ENCODE measurements around the gene TBC1D7. TPM values are rescaled to one million over a fixed set of nuclear protein-coding genes. Genes with fewer than 3 reads are reported as not detected.

Gene TBC1D7
- total and polyA plus RNA-seq, 2 of the 4 experiments (the other 2 are of a cell fraction) = 14.3 to 22.6 TPM

DNA sequence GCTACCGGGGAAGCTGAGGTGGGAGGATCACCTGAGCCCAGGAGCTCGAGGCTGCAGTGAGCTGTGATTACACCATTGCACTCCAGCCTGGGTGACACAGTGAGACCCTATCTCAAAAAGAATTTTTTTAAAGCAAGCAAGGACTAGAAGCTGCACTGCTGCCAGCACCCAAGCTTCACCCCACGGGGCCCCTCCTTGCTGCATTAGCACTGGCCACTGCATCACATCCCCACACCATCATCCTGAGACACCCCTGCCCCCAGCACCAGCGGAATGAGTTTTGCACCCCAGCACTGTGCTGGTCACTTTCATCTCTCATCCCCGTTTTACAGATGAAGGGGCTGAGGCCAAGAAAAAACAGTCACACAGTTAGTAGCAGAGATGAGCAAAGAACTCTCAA is 30.9 kb downstream of the TBC1D7 start:
- intact Hi-C loops (cut with micrococcal nuclease) (no loop called here), dilution Hi-C loops (cut with HindIII; ENCODE audit: low sequenced_read_pairs, unreplicated experiment) (no loop called here), in situ Hi-C loops (cut with MboI; ENCODE audit: low sequenced_read_pairs) (no loop called here)
- H3K18ac ChIP-seq (ENCODE audit: low read depth, low read length) = no peak overlapping the region
- no peak overlapping the region for H4K91ac ChIP-seq (ENCODE audit: insufficient read depth, low read depth, low read length)
- H4K20me1 ChIP-seq (ENCODE audit: insufficient read depth, low read length) = no peaks in the 10 kb centered on the region
- no peak overlapping the region for H3K56ac ChIP-seq (ENCODE audit: extremely low read depth, insufficient read depth, low read length)
- peaks cover 28% of the 10 kb centered on the region for H3K36me3 ChIP-seq (ENCODE audit: control insufficient read depth, insufficient read depth, low read length)
- no peak for DNase-seq
- no peak overlapping the region for H2BK120ac ChIP-seq (ENCODE audit: low read depth, low read length)
- H4K8ac ChIP-seq (ENCODE audit: low read depth in 2 of 2, low read length in 2 of 2) = no peak overlapping the region
- POLR2A ChIA-PET (ENCODE audit: unreplicated experiment) = no interaction called here
- no TSS peak for BruUV-seq (replicated peaks)
- H3K9me1 ChIP-seq (ENCODE audit: insufficient read depth, low read length) = peaks cover 9% of the 10 kb centered on the region
- no peak for ATAC-seq (ENCODE audit: low read depth)
- no peak overlapping the region for H2BK15ac ChIP-seq (ENCODE audit: low read depth, low read length)
- CTCF ChIA-PET = no interaction called here
- no peak overlapping the region for H3K14ac ChIP-seq (replicated peaks; ENCODE audit: low read depth, low read length)
- no peak overlapping the region for H3K4ac ChIP-seq (ENCODE audit: low read depth, low read length)
- H2BK5ac ChIP-seq (ENCODE audit: low read depth, low read length, poor library complexity, severe bottlenecking) = no peak overlapping the region
- no peak for TF ChIP-seq NFE2L2 (IDR thresholded peaks at IDR 0.05; ENCODE audit: low read depth, low read length)
- no peak for TF ChIP-seq BHLHE40 (IDR thresholded peaks at IDR 0.05; ENCODE audit: low read depth, low read length)
- TF ChIP-seq CTCF (conservative IDR thresholded peaks at IDR 0.05; ENCODE audit: low read depth, low read length) = no peak
- TF ChIP-seq RAD21 (IDR thresholded peaks at IDR 0.05; ENCODE audit: low read length) = no peak
- H3K4me3 ChIP-seq (ENCODE audit: insufficient read depth, low read depth, low read length) = no peak overlapping the region
- H3K4me1 ChIP-seq (ENCODE audit: control insufficient read depth, insufficient read depth, low read length) = peaks cover 2% of the 10 kb centered on the region
- no peak overlapping the region for H2AFZ ChIP-seq (replicated peaks; ENCODE audit: low read length, poor library complexity)
- no peak overlapping the region for H3K27ac ChIP-seq (ENCODE audit: insufficient read depth, low read length)
- no peak overlapping the region for H2AK9ac ChIP-seq (replicated peaks; ENCODE audit: low read depth, low read length, poor library complexity)
- H2BK20ac ChIP-seq (ENCODE audit: low read depth, low read length) = no peak overlapping the region
- H3K9me3 ChIP-seq (ENCODE audit: control insufficient read depth, insufficient read depth, low read length) = no peaks in the 10 kb centered on the region
- no peaks in the 10 kb centered on the region for H3K27me3 ChIP-seq (ENCODE audit: control insufficient read depth, insufficient read depth, low read length)
- H4K5ac ChIP-seq (ENCODE audit: low read depth, low read length) = no peak overlapping the region
- H2AK5ac ChIP-seq (ENCODE audit: low read depth, low read length) = no peak overlapping the region
- H3K4me2 ChIP-seq (ENCODE audit: low read depth, low read length) = no peak overlapping the region
- H3K9ac ChIP-seq (ENCODE audit: low read depth, low read length) = no peak overlapping the region
- H3K23ac ChIP-seq (ENCODE audit: low read depth, low read length) = no peak overlapping the region
- peaks cover 4 to 10% of the 10 kb centered on the region in 2 experiments; a peak in 2 of 4 replicates for H3K79me1 ChIP-seq (ENCODE audit: low read depth in 1 of 2, low read length in 2 of 2)
- no CpG with 5 or more reads among the region's 5 CpGs for WGBS, 2 experiments (ENCODE audit: extremely low coverage in 2 of 2, insufficient read length in 1 of 2)
